Gastroesophageal sphincter (tissue), 4 donors: ENCODE measurements around the gene MYRF. TPM values are rescaled to one million over a fixed set of nuclear protein-coding genes. Genes with fewer than 3 reads are reported as not detected.

Experiments
- ATAC-seq: fragments of 150-250 bp; one replicate; pipeline ENCODE4 v1.9.1; 2016; ENCODE audit warnings: mild to moderate bottlenecking, moderate library complexity
- H3K27ac ChIP-seq, 4 donors: fragments of 200-600 bp; sonication (generic) in 3 of 4; 1 replicate in 3 of 4; 2 replicates in 1 of 4; pipeline ENCODE4 v1.5.1; 2016 to 2019
- H3K27me3 ChIP-seq: fragments of 200-600 bp; sonication (generic); one replicate; pipeline ENCODE4 v1.5.1; 2019
- H3K36me3 ChIP-seq, 2 donors: fragments of 200-600 bp; sonication (generic); one replicate each; pipeline ENCODE4 v1.5.1; 2019; ENCODE audit warnings: control low read depth in 1 of 2
- H3K4me1 ChIP-seq, 3 donors: fragments of 200-600 bp; sonication (generic); 1 replicate in 2 of 3; 2 replicates in 1 of 3; pipeline ENCODE4 v1.5.1; 2016 to 2019; ENCODE audit warnings: control low read depth in 2 of 3
- H3K4me3 ChIP-seq, 2 donors: fragments of 200-600 bp; sonication (generic); one replicate each; pipeline ENCODE4 v1.5.1; 2019; ENCODE audit warnings: mild to moderate bottlenecking in 1 of 2, moderate library complexity in 1 of 2
- H3K9me3 ChIP-seq, 3 donors: fragments of 200-600 bp; sonication (generic); one replicate each; pipeline ENCODE4 v1.5.1; 2017 to 2019; ENCODE audit warnings: control low read depth in 2 of 3
- CTCF ChIP-seq, 4 experiments: fragments of 200-600 bp in 2 of 4; fragments of 450-650 bp in 2 of 4; sonication (generic) in 1 of 4; IDR thresholded peaks; one replicate each; pipeline ENCODE4 v1.5.1; 2017 to 2019; ENCODE audit warnings: antibody characterized with exemption in 4 of 4, mild to moderate bottlenecking in 2 of 4, moderate library complexity in 2 of 4
- EP300 ChIP-seq: sonication (generic); formaldehyde crosslinking; IDR thresholded peaks from one replicate; pipeline ENCODE4 v1.6.1; 2017; ENCODE audit warnings: antibody characterized with exemption, mild to moderate bottlenecking
- POLR2A ChIP-seq, 2 donors: fragments of 450-650 bp; IDR thresholded peaks; one replicate each; pipeline ENCODE4 v1.6.1; 2017; ENCODE audit warnings: antibody characterized with exemption in 2 of 2, mild to moderate bottlenecking in 2 of 2, moderate library complexity in 1 of 2
- POLR2AphosphoS5 ChIP-seq: sonication (generic); formaldehyde crosslinking; IDR thresholded peaks from one replicate; pipeline ENCODE4 v1.6.1; 2017; ENCODE audit warnings: antibody characterized with exemption
- WGBS, 2 donors: methylation state at CpG; one replicate each; pipeline ENCODE4 v1.1.5; 2018; ENCODE audit warnings: low coverage in 1 of 2; 5-methylcytosine and 5-hydroxymethylcytosine counted together
- total RNA-seq, 4 donors: library from RNA; depleted of rRNA; stranded (reverse); fragments of >200 nt; gene quantifications; one replicate each; pipeline ENCODE4 v1.1.0, GENCODE V29; 2016

MYRF gene
- under 1 TPM; 0.10 to 0.78 (median 0.19) TPM for total RNA-seq

- peak within 1 kb of the TSS in 1 of 4 donors; percentile 26 for H3K27ac ChIP-seq
- peaks cover 0 to 21% (median 11%) of the 10 kb centered on the region in 3 donors for H3K4me1 ChIP-seq
- H3K9me3 ChIP-seq: no peaks in the 10 kb centered on the region
- peak within 1 kb of the TSS in 1 of 2 donors; percentile 51 for H3K4me3 ChIP-seq
- 0% methylated on average over 1 of the region's 93 CpGs; no CpG with 5 or more reads in 1 of the 2 donors for WGBS, 2 donors
- H3K36me3 ChIP-seq: no peaks in the 10 kb centered on the region
- no peak for TF ChIP-seq POLR2AphosphoS5
- TF ChIP-seq EP300: no peak
- peak in 3 of 4 experiments; percentile 47 to 59 (median 52) for TF ChIP-seq CTCF (IDR thresholded peaks at IDR 0.05)
- no peak for TF ChIP-seq POLR2A (IDR thresholded peaks at IDR 0.05)
- ATAC-seq: peak; percentile 89
- peaks cover 46% of the 10 kb centered on the region for H3K27me3 ChIP-seq
These were observed at the start of gene MYRF for GRCh38 chr11:61752117-61752924. Gene MYRF, plus strand, starts transcription at chr11:61752636. Its CDS starts 109 bp downstream, at chr11:61752745.

- no peak for ATAC-seq
- no peaks in the 10 kb centered on the region for H3K27me3 ChIP-seq
- H3K36me3 ChIP-seq: no peaks in the 10 kb centered on the region
- peaks cover 0 to 43% (median 28%) of the 10 kb centered on the region in 3 donors for H3K4me1 ChIP-seq
- H3K9me3 ChIP-seq: no peaks in the 10 kb centered on the region
- no peak overlapping the region for H3K4me3 ChIP-seq
- TF ChIP-seq POLR2AphosphoS5 (no peak), POLR2A (IDR thresholded peaks at IDR 0.05) (no peak), EP300 (no peak), CTCF (IDR thresholded peaks at IDR 0.05) (no peak)
- H3K27ac ChIP-seq: no peak overlapping the region
- 80% methylated on average over 1 of the region's 11 CpGs; no CpG with 5 or more reads in 1 of the 2 donors for WGBS, 2 donors
These were observed 49.6 kb upstream of the MYRF start for GRCh38 chr11:61702701-61703312.

- WGBS, 2 donors: 85 to 93% methylated on average over 2 to 5 of the region's 15 CpGs
- Histone ChIP-seq H3K4me3 (no peak overlapping the region), H3K27me3 (no peaks in the 10 kb centered on the region), H3K27ac (no peak overlapping the region), H3K4me1 (peaks cover 0 to 22% (median 9%) of the 10 kb centered on the region in 3 donors), H3K36me3 (no peaks in the 10 kb centered on the region), H3K9me3 (no peaks in the 10 kb centered on the region)
- no peak for ATAC-seq
- TF ChIP-seq POLR2AphosphoS5 (no peak), CTCF (IDR thresholded peaks at IDR 0.05) (no peak), POLR2A (IDR thresholded peaks at IDR 0.05) (no peak), EP300 (no peak)
These were observed 47.6 kb upstream of the MYRF start for GRCh38 chr11:61704838-61705237.

- no peaks in the 10 kb centered on the region for H3K27me3 ChIP-seq
- no peak overlapping the region for H3K27ac ChIP-seq
These were observed 45.7 kb upstream of the MYRF start for GRCh38 chr11:61706452-61707400.

More at GRCh38 chr11:61706452-61707400, 45.7 kb upstream of the MYRF start:
- TF ChIP-seq POLR2A (IDR thresholded peaks at IDR 0.05) (no peak), POLR2AphosphoS5 (no peak), EP300 (no peak), CTCF (IDR thresholded peaks at IDR 0.05) (no peak)
- H3K36me3 ChIP-seq: no peaks in the 10 kb centered on the region
- peaks cover 0 to 3% (median 0%) of the 10 kb centered on the region in 3 donors for H3K4me1 ChIP-seq
- 80% methylated on average over 3 of the region's 27 CpGs; no CpG with 5 or more reads in 1 of the 2 donors for whole genome bisulfite sequencing, 2 donors
- H3K9me3 ChIP-seq: no peaks in the 10 kb centered on the region
- no peak for ATAC-seq
- H3K4me3 ChIP-seq: no peak overlapping the region
